ENCODE results near the gene CYB5R4.
"Not testable (repeated sequence)": the region's sequence is repeated elsewhere in the genome, so short reads cannot be mapped to it uniquely, and the experiment has no call there.

Gene CYB5R4

GRCh38 chr6:83908813-83909212 lies 49.3 kb downstream of the CYB5R4 start:
- DNase-seq (ENCODE audit: low spot score) = no peak

- no peak for DNase-seq (ENCODE audit: low spot score)
Observed at GRCh38 chr6:83911278-83911677, 51.8 kb downstream of the CYB5R4 start.

- DNase-seq (ENCODE audit: low spot score) = no peak
Observed at GRCh38 chr6:83914953-83915352, 55.5 kb downstream of the CYB5R4 start.

GRCh38 chr6:83917001-83917400 lies 57.5 kb downstream of the CYB5R4 start:
- DNase-seq (ENCODE audit: low spot score) = no peak

GRCh38 chr6:83920017-83920416 lies 60.5 kb downstream of the CYB5R4 start:
- DNase-seq (ENCODE audit: low spot score) = no peak

GRCh38 chr6:83921315-83921714 lies 61.8 kb downstream of the CYB5R4 start:
- no peak for DNase-seq (ENCODE audit: low spot score)

- no peak for DNase-seq (ENCODE audit: low spot score)
Observed at GRCh38 chr6:83927470-83927869, 68.0 kb downstream of the CYB5R4 start.

- DNase-seq (ENCODE audit: low spot score) = no peak
Observed at GRCh38 chr6:83928286-83928685, 68.8 kb downstream of the CYB5R4 start.

- not testable (repeated sequence) for DNase-seq (ENCODE audit: low spot score)
Observed at GRCh38 chr6:83946201-83946833, 86.8 kb downstream of the CYB5R4 start.

- DNase-seq (ENCODE audit: low spot score) = not testable (repeated sequence)
Observed at GRCh38 chr6:83947983-83948382, 88.5 kb downstream of the CYB5R4 start.

GRCh38 chr6:83948851-83949250 lies 89.4 kb downstream of the CYB5R4 start:
- no peak for DNase-seq (ENCODE audit: low spot score)

- DNase-seq (ENCODE audit: low spot score) = not testable (repeated sequence)
Observed at GRCh38 chr6:83951423-83951822, 91.9 kb downstream of the CYB5R4 start.

- no peak for DNase-seq (ENCODE audit: low spot score)
Observed at GRCh38 chr6:83952830-83953229, 93.3 kb downstream of the CYB5R4 start.

GRCh38 chr6:83954371-83954770 lies 94.9 kb downstream of the CYB5R4 start:
- DNase-seq (ENCODE audit: low spot score) = no peak

GRCh38 chr6:83958241-83958685 lies 98.8 kb downstream of the CYB5R4 start:
- DNase-seq (ENCODE audit: low spot score) = no peak

- no peak for DNase-seq (ENCODE audit: low spot score)
Observed at GRCh38 chr6:83960664-83961063, 101.2 kb downstream of the CYB5R4 start.

- no peak for DNase-seq (ENCODE audit: low spot score)
Observed at GRCh38 chr6:83962582-83962981, 103.1 kb downstream of the CYB5R4 start.

GRCh38 chr6:83966539-83966938 lies 107.0 kb downstream of the CYB5R4 start:
- DNase-seq (ENCODE audit: low spot score) = no peak

GRCh38 chr6:83970582-83970981 lies 111.1 kb downstream of the CYB5R4 start:
- no peak for DNase-seq (ENCODE audit: low spot score)

- DNase-seq (ENCODE audit: low spot score) = no peak
Observed at GRCh38 chr6:83974409-83975050, 115.0 kb downstream of the CYB5R4 start.

- no peak for DNase-seq (ENCODE audit: low spot score)
Observed at GRCh38 chr6:83976037-83976755, 116.7 kb downstream of the CYB5R4 start.

GRCh38 chr6:83976871-83977270 lies 117.4 kb downstream of the CYB5R4 start:
- DNase-seq (ENCODE audit: low spot score) = no peak

- DNase-seq (ENCODE audit: low spot score) = no peak
Observed at GRCh38 chr6:83978324-83978734, 118.8 kb downstream of the CYB5R4 start.

Data from SK-N-DZ (cell line).